Prostate gland (tissue), 2 donors: ENCODE results near the gene ST6GALNAC5.

Experiments
- POLR2AphosphoS5 ChIP-seq: sonication (generic); formaldehyde crosslinking; IDR thresholded peaks from one replicate; pipeline ENCODE4 v1.6.1; 2017; ENCODE audit warnings: antibody characterized with exemption
- TF ChIP-seq, protein P1 (sequence below), 4 experiments: fragments of 200-600 bp in 2 of 4; fragments of 450-650 bp in 2 of 4; sonication (generic) in 2 of 4; IDR thresholded peaks; 1 replicate in 3 of 4; 2 replicates in 1 of 4; pipeline ENCODE4 v1.5.1; 2016 to 2019; ENCODE audit warnings: antibody characterized with exemption in 4 of 4, mild to moderate bottlenecking in 2 of 4, moderate library complexity in 2 of 4

DNA sequence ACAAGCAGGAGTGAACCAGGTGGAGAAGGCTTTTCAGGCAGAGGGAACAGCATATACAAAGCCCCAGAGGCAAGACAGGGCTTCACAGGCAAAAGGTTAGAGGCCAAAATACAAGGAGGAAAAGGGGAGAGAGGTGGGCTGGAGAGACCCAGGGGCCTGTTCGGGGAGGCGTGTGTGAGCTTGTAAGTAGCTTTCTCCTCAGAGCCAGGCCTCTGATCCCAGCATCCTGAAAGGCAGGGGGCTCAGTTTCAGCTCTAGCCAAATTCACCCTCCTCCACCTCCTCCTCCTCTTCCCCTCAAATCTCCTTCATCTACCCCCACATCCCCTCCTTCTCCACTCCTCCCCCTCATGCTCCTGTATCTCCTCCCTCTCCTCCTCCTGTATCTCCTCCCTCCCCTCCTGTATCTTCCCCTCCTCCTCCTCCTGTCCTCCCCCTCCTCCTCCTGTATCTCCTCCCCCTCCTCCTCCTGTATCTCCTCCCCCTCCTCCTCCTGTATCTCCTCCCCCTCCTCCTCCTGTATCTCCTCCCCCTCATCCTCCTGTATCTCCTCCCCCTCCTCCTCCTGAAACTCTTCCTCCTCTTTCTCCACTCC is 148.6 kb downstream of the ST6GALNAC5 start:
- TF ChIP-seq, protein P1, sequence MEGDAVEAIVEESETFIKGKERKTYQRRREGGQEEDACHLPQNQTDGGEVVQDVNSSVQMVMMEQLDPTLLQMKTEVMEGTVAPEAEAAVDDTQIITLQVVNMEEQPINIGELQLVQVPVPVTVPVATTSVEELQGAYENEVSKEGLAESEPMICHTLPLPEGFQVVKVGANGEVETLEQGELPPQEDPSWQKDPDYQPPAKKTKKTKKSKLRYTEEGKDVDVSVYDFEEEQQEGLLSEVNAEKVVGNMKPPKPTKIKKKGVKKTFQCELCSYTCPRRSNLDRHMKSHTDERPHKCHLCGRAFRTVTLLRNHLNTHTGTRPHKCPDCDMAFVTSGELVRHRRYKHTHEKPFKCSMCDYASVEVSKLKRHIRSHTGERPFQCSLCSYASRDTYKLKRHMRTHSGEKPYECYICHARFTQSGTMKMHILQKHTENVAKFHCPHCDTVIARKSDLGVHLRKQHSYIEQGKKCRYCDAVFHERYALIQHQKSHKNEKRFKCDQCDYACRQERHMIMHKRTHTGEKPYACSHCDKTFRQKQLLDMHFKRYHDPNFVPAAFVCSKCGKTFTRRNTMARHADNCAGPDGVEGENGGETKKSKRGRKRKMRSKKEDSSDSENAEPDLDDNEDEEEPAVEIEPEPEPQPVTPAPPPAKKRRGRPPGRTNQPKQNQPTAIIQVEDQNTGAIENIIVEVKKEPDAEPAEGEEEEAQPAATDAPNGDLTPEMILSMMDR (IDR thresholded peaks at IDR 0.05): no peak
- no peak for TF ChIP-seq POLR2AphosphoS5
